ENCODE results near the gene TRAF4.
"Not testable (repeated sequence)": the region's sequence is repeated elsewhere in the genome, so short reads cannot be mapped to it uniquely, and the experiment has no call there.

The TRAF4 gene

GRCh38 chr17:28728364-28729200, 15.2 kb upstream of the TRAF4 start, which contains the start of gene NEK8:
Gene NEK8 (plus strand): TSS chr17:28728788. CDS start chr17:28728814, 26 bp downstream.
- DNase-seq (ENCODE audit: low read depth in 4 of 4, low spot score in 1 of 4): peak; percentile 96 to 97 (median 96)

- no peak for DNase-seq (ENCODE audit: low read depth in 4 of 4, low spot score in 1 of 4)
Observed at GRCh38 chr17:28729950-28730330, 13.9 kb upstream of the TRAF4 start.

- DNase-seq (ENCODE audit: low read depth in 4 of 4, low spot score in 1 of 4): no peak
Observed at GRCh38 chr17:28733346-28733745, 10.5 kb upstream of the TRAF4 start.

GRCh38 chr17:28734712-28735241, 9.0 kb upstream of the TRAF4 start:
- no peak for DNase-seq (ENCODE audit: low read depth in 4 of 4, low spot score in 1 of 4)

GRCh38 chr17:28735242-28735722, 8.5 kb upstream of the TRAF4 start:
- DNase-seq (ENCODE audit: low read depth in 4 of 4, low spot score in 1 of 4): no peak

- not testable (repeated sequence) for DNase-seq (ENCODE audit: low read depth in 4 of 4, low spot score in 1 of 4)
Observed at GRCh38 chr17:28735913-28736769, 7.7 kb upstream of the TRAF4 start.

- DNase-seq (ENCODE audit: low read depth in 4 of 4, low spot score in 1 of 4): no peak
Observed at GRCh38 chr17:28737316-28737715, 6.5 kb upstream of the TRAF4 start.

- no peak for DNase-seq (ENCODE audit: low read depth in 4 of 4, low spot score in 1 of 4)
Observed at GRCh38 chr17:28737770-28738679, 5.8 kb upstream of the TRAF4 start.

GRCh38 chr17:28738680-28739384, 5.0 kb upstream of the TRAF4 start:
- DNase-seq (ENCODE audit: low read depth in 4 of 4, low spot score in 1 of 4): no peak

GRCh38 chr17:28740406-28741357, 3.1 kb upstream of the TRAF4 start:
- DNase-seq (ENCODE audit: low read depth in 4 of 4, low spot score in 1 of 4): no peak

- DNase-seq (ENCODE audit: low read depth in 4 of 4, low spot score in 1 of 4): no peak
Observed at GRCh38 chr17:28741358-28742349, 2.2 kb upstream of the TRAF4 start.

GRCh38 chr17:28744104-28744971, 527 bp downstream of the TRAF4 start:
- DNase-seq (ENCODE audit: low read depth in 4 of 4, low spot score in 1 of 4): peak in 2 of 4 experiments; percentile 43 to 64

- DNase-seq (ENCODE audit: low read depth in 4 of 4, low spot score in 1 of 4): no peak
Observed at GRCh38 chr17:28744972-28745785, 1.4 kb downstream of the TRAF4 start.

- DNase-seq (ENCODE audit: low read depth in 4 of 4, low spot score in 1 of 4): no peak
Observed at GRCh38 chr17:28745786-28746411, 2.1 kb downstream of the TRAF4 start.

GRCh38 chr17:28746611-28747050, 2.8 kb downstream of the TRAF4 start:
- no peak for DNase-seq (ENCODE audit: low read depth in 4 of 4, low spot score in 1 of 4)
